WI38 (cell line): ENCODE results near the gene ZNF862.

Source experiments
- H3K4me3 ChIP-seq: 2 replicates; pipeline ENCODE4 v1.5.1; 2011; ENCODE audit warnings: low read depth, mild to moderate bottlenecking, control low read depth, low read length
- TF ChIP-seq, protein P1 (sequence below): IDR thresholded peaks from 2 replicates; pipeline ENCODE4 v1.5.1; 2012; ENCODE audit warnings: low read depth, mild to moderate bottlenecking, control low read depth, low read length

The ZNF862 gene

GRCh38 chr7:149816267-149816751 is 21.9 kb upstream of the ZNF862 start:
- H3K4me3 ChIP-seq = no peak overlapping the region
- TF ChIP-seq, protein P1, sequence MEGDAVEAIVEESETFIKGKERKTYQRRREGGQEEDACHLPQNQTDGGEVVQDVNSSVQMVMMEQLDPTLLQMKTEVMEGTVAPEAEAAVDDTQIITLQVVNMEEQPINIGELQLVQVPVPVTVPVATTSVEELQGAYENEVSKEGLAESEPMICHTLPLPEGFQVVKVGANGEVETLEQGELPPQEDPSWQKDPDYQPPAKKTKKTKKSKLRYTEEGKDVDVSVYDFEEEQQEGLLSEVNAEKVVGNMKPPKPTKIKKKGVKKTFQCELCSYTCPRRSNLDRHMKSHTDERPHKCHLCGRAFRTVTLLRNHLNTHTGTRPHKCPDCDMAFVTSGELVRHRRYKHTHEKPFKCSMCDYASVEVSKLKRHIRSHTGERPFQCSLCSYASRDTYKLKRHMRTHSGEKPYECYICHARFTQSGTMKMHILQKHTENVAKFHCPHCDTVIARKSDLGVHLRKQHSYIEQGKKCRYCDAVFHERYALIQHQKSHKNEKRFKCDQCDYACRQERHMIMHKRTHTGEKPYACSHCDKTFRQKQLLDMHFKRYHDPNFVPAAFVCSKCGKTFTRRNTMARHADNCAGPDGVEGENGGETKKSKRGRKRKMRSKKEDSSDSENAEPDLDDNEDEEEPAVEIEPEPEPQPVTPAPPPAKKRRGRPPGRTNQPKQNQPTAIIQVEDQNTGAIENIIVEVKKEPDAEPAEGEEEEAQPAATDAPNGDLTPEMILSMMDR = no peak

GRCh38 chr7:149816794-149817193 is 21.4 kb upstream of the ZNF862 start:
- TF ChIP-seq, protein P1 = no peak
- H3K4me3 ChIP-seq = no peak overlapping the region

DNA sequence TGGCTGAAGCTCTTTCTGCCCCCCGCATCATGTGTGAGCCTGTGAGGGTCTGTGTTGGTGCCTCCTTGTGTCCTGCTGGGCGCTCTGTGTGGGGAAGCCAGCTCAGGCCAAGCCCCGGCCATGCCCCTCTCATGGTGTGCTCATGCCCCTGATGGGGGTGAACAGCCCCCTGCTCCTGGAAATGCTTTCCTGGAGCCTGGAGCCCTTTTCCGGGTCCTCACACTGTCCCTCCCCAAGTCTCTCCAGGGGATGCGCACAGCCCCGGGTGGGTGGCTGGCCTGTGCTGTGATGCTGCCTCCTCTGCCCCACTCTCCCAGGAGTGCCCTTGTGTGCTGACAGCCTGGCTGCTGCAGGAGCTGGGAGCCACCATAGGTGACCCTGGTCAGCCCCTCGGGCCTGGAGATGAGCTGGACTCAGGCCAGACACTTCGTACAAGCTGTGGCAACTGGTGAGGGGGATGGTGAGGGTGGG is 20.8 kb upstream of the ZNF862 start:
- TF ChIP-seq, protein P1 = no peak
- H3K4me3 ChIP-seq = no peak overlapping the region

DNA sequence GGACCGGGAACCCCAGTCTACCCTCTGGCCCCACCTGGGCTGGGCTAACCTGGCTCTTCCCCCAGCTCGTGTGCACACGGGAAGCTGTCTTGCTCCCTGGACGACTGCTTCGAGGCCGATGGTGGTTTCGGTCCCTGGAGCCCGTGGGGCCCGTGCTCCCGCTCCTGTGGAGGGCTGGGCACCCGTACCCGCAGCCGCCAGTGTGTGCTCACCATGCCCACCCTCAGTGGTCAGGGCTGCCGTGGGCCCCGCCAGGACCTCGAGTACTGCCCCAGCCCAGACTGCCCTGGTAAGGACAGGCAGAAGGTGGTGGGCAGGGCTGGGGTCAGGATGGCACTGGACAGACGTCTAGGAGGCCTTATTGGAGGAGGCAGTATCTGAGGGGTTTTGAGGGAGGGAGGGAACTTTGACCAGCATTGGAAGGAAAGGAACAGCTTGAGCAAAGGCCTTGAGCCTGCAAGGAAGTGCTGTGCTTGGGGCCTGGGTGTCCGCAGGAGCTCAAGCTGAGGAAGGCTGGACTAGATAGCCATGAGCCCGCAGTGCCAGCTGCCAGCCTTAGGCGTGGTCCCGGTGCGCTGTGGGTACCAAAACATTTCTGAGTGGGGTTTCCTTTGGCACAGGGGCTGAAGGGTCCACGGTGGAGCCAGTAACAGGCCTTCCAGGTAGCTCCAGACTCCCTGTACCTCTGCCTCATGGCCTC is 20.2 kb upstream of the ZNF862 start:
- TF ChIP-seq, protein P1 = no peak
- H3K4me3 ChIP-seq = no peak overlapping the region

DNA sequence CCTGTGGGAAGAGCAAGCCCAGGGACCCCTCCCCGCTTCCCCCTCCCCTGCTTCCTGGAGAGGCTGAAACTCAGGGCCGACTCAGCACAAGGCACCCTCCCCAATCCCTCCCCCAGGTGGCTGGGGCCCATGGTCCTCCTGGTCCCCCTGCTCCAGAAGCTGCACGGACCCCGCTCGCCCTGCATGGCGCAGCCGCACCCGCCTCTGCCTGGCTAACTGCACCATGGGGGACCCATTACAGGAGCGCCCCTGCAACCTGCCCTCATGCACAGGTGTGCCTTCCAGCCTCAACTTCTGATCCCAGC is 19.7 kb upstream of the ZNF862 start:
- TF ChIP-seq, protein P1 = no peak

GRCh38 chr7:149819141-149819960 is 18.8 kb upstream of the ZNF862 start:
- TF ChIP-seq, protein P1 = no peak
- H3K4me3 ChIP-seq = no peak overlapping the region

More for the DNA sequence above, 19.7 kb upstream of the ZNF862 start:
- H3K4me3 ChIP-seq = no peak overlapping the region

DNA sequence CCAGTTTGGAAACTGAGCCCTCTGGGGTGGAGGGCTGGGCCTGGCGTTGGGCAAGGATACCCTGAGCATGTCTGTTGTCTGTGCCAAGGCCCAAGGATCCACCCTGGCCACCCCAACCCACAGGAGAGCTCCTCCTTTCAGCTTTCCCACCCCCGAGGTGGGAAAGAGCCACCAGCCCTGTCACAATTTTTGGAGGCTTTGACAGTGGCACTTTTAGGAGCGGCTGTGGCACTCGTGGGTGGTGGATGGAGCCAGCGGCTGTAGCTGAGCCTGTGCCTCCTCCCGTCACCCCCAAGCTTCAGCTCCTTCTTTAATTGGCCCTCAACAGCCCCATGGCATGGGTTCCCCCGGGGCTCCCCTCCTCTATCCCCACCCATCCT is 18.2 kb upstream of the ZNF862 start:
- TF ChIP-seq, protein P1 = no peak

More for the DNA sequence above, 18.2 kb upstream of the ZNF862 start:
- no peak overlapping the region for H3K4me3 ChIP-seq
